Mesendoderm (in vitro differentiated cells): ENCODE data around the gene TNS3.

Experiments
- DNase-seq: peaks from one replicate; pipeline ENCODE4 v3.0.0; 2013
- H2AK5ac ChIP-seq: 2 replicates; pipeline ENCODE4 v1.6.1; 2013; ENCODE audit warnings: low read length, inconsistent platforms
- H2BK120ac ChIP-seq: 2 replicates; pipeline ENCODE4 v1.6.1; 2013; ENCODE audit warnings: low read depth, mild to moderate bottlenecking, low read length, moderate library complexity, mixed read lengths
- H2BK15ac ChIP-seq: replicated peaks from 2 replicates; pipeline ENCODE4 v1.6.1; 2013; ENCODE audit warnings: low read depth, mild to moderate bottlenecking, moderate library complexity
- H2BK5ac ChIP-seq: 2 replicates; pipeline ENCODE4 v1.6.1; 2013; ENCODE audit warnings: low read length, inconsistent platforms
- H3K18ac ChIP-seq: 2 replicates; pipeline ENCODE4 v1.6.1; 2013; ENCODE audit warnings: mild to moderate bottlenecking, low read length, mixed read lengths
- H3K23ac ChIP-seq: one replicate; pipeline ENCODE4 v1.6.1; 2013; ENCODE audit warnings: low read length
- H3K27ac ChIP-seq: 2 replicates; pipeline ENCODE4 v1.5.1; 2013; ENCODE audit warnings: low read depth, mild to moderate bottlenecking, inconsistent platforms, low read length, moderate library complexity
- H3K27me3 ChIP-seq: 2 replicates; pipeline ENCODE4 v1.6.1; 2013; ENCODE audit warnings: low read length, control low read depth, mild to moderate bottlenecking, inconsistent platforms; ENCODE audit not compliant: insufficient read depth, poor library complexity
- H3K36me3 ChIP-seq: 2 replicates; pipeline ENCODE4 v1.6.1; 2013; ENCODE audit warnings: low read length, inconsistent platforms; ENCODE audit not compliant: control insufficient read depth, insufficient read depth
- H3K4ac ChIP-seq: one replicate; pipeline ENCODE4 v1.6.1; 2013; ENCODE audit warnings: low read depth, mild to moderate bottlenecking, low read length, moderate library complexity
- H3K4me1 ChIP-seq: 2 replicates; pipeline ENCODE4 v1.6.1; 2013; ENCODE audit warnings: low read depth, low read length, inconsistent platforms; ENCODE audit not compliant: control insufficient read depth
- H3K4me2 ChIP-seq: 2 replicates; pipeline ENCODE4 v1.6.1; 2013; ENCODE audit warnings: low read length
- H3K4me3 ChIP-seq: 2 replicates; pipeline ENCODE4 v1.5.1; 2013; ENCODE audit warnings: mild to moderate bottlenecking, low read length
- H3K56ac ChIP-seq: one replicate; pipeline ENCODE4 v1.6.1; 2013; ENCODE audit warnings: low read length
- H3K79me1 ChIP-seq: 2 replicates; pipeline ENCODE4 v1.6.1; 2013; ENCODE audit warnings: low read length, inconsistent platforms
- H3K79me2 ChIP-seq: 2 replicates; pipeline ENCODE4 v1.6.1; 2013; ENCODE audit warnings: mild to moderate bottlenecking, low read length; ENCODE audit not compliant: control insufficient read depth, insufficient read depth
- H3K9ac ChIP-seq: 2 replicates; pipeline ENCODE4 v1.6.1; 2013; ENCODE audit warnings: low read length, inconsistent platforms
- H4K5ac ChIP-seq: one replicate; pipeline ENCODE4 v1.6.1; 2013; ENCODE audit warnings: low read length
- H4K8ac ChIP-seq: one replicate; pipeline ENCODE4 v1.6.1; 2013; ENCODE audit warnings: low read depth, mild to moderate bottlenecking, control low read depth, low read length, moderate library complexity
- WGBS: extraction: QIAGEN DNeasy Blood & Tissue Kit; methylation state at CpG from one replicate; pipeline ENCODE4 v1.1.7; 2013; ENCODE audit warnings: low lambda C conversion rate, missing lambda C conversion rate; ENCODE audit not compliant: insufficient coverage; ENCODE audit errors: extremely low coverage; 5-methylcytosine and 5-hydroxymethylcytosine counted together

The TNS3 gene

DNA sequence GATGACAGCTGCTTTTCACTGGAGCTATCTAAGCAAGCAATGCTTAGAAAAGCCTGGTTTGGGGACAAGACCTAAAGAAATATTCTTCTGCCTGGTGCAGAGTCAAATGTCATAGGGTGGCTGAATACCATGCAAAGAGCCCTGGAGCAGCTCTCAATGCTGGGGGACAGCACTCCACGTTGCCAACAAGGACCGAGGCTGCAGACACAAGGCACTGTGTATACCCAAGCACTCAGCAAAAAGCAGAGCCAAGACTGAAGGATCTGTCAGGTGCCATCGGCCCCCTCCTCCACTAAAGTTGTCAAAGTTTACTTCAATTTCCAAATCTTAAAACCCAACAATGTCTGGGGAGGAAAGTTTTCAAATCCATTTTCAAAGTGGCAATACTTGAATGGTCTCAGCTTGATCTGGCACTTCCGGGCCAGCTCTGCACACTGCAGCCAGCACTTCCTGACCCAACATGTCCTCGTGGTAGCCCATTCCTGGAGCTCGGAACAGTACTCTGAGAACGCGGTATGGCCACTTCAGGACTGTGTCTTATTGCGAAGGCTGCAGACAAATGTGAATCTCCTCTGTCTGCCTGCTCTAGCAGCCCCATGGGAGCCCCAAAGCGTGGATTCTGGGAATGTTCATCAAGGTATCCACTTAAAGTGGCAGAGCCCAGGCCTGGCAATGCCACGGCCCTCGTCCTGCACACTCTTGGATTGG lies 191.8 kb downstream of the TNS3 start:
- Histone ChIP-seq H3K79me2 (no peaks in the 10 kb centered on the region), H4K5ac (no peak overlapping the region), H3K4me2 (no peak overlapping the region), H2BK15ac (no peak overlapping the region), H3K27me3 (no peaks in the 10 kb centered on the region), H3K4me3 (no peak overlapping the region), H3K36me3 (no peaks in the 10 kb centered on the region), H3K23ac (no peak overlapping the region), H3K9ac (no peak overlapping the region), H2AK5ac (no peak overlapping the region), H3K18ac (no peak overlapping the region), H3K56ac (no peak overlapping the region), H2BK5ac (no peak overlapping the region), H3K4ac (no peak overlapping the region), H3K27ac (no peak overlapping the region), H3K79me1 (no peaks in the 10 kb centered on the region), H2BK120ac (no peak overlapping the region), H4K8ac (no peak overlapping the region), H3K4me1 (no peaks in the 10 kb centered on the region)
- no CpG with 5 or more reads among the region's 12 CpGs for WGBS
- no peak for DNase-seq

DNA sequence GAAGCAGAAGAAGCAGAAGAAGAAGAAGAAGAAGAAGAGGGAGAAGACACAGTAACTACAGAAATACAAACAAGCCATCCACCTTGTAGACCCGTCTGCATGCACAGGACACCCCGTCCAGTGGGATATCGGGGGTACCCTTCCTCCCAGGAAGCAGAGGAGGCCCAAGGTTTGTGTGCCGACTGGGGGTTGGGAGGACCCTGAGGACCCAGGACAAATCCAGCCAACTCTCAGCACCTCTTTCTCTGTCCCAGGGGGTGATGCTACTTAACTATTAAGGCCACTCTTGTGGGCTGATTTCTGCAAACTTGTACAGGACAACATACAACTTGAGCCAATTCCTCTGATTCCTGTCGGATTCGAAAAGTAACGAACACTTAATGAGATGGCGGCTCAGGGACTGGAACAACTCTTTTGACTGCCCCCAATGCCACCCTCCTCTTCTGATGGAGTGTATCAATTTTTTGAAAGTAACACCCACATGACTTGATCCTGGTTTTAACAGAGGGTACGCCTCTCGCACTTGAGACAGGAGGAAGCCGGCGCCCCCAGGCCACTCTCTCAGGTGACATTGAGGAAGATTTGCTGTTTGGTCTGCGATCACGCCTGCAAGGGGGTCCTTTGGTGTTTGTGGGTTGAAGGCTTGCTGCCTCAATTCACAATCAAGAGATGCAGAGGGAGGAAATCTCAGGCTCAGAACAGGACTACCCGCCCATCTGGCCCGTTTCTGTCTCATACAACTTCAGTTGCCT lies 192.6 kb downstream of the TNS3 start:
- WGBS, result no CpG with 5 or more reads among the region's 16 CpGs
- no peak overlapping the region for H2AK5ac ChIP-seq
- H3K23ac ChIP-seq, result no peak overlapping the region
- H3K4me2 ChIP-seq, result no peak overlapping the region
- no peaks in the 10 kb centered on the region for H3K4me1 ChIP-seq
- no peak overlapping the region for H4K8ac ChIP-seq
- H3K9ac ChIP-seq, result no peak overlapping the region
- H3K18ac ChIP-seq, result no peak overlapping the region
- no peak overlapping the region for H3K4ac ChIP-seq
- no peaks in the 10 kb centered on the region for H3K79me1 ChIP-seq
- no peak overlapping the region for H3K27ac ChIP-seq
- no peak for DNase-seq
- no peaks in the 10 kb centered on the region for H3K36me3 ChIP-seq
- H3K56ac ChIP-seq, result no peak overlapping the region
- no peak overlapping the region for H2BK120ac ChIP-seq
- no peak overlapping the region for H3K4me3 ChIP-seq
- no peaks in the 10 kb centered on the region for H3K27me3 ChIP-seq
- H2BK15ac ChIP-seq, result no peak overlapping the region
- no peak overlapping the region for H2BK5ac ChIP-seq
- no peaks in the 10 kb centered on the region for H3K79me2 ChIP-seq
- no peak overlapping the region for H4K5ac ChIP-seq

DNA sequence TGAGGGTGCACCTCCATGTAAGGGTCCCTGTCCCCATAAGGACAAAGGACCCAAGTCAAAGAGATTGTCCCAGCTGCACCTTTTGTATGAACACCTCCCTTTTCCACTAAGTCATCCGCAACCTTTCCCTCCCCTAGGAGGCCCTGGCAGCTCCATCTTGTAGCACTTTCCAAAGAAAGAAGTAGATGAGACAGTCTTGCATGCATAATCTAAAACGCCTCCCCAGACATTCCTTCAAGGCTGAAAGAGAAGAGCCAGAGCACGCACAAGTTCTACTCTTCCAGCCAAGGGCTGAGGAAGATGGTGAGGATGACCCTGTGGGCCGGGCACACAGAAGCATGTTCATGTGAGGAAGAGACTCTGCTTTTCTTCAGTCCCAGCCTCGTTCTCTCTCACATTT lies 194.4 kb downstream of the TNS3 start:
- Histone ChIP-seq H2BK120ac (no peak overlapping the region), H3K4me2 (no peak overlapping the region), H3K56ac (no peak overlapping the region), H3K79me2 (no peaks in the 10 kb centered on the region), H3K4me3 (no peak overlapping the region), H2AK5ac (no peak overlapping the region), H2BK5ac (no peak overlapping the region), H3K27me3 (no peaks in the 10 kb centered on the region), H3K23ac (no peak overlapping the region), H3K18ac (no peak overlapping the region), H4K5ac (no peak overlapping the region), H3K4me1 (no peaks in the 10 kb centered on the region), H3K36me3 (no peaks in the 10 kb centered on the region), H3K9ac (no peak overlapping the region), H3K79me1 (no peaks in the 10 kb centered on the region), H3K27ac (no peak overlapping the region), H4K8ac (no peak overlapping the region), H3K4ac (no peak overlapping the region), H2BK15ac (no peak overlapping the region)
- no peak for DNase-seq
- WGBS, result no CpG with 5 or more reads among the region's 5 CpGs

- DNase-seq, result no peak
- no CpG with 5 or more reads among the region's 14 CpGs for WGBS
- Histone ChIP-seq H3K4ac (no peak overlapping the region), H2BK15ac (no peak overlapping the region), H3K4me2 (no peak overlapping the region), H3K36me3 (no peaks in the 10 kb centered on the region), H4K8ac (no peak overlapping the region), H3K27ac (no peak overlapping the region), H3K4me1 (no peaks in the 10 kb centered on the region), H3K56ac (no peak overlapping the region), H2BK120ac (no peak overlapping the region), H3K79me2 (no peaks in the 10 kb centered on the region), H3K23ac (no peak overlapping the region), H4K5ac (no peak overlapping the region), H3K4me3 (no peak overlapping the region), H3K27me3 (no peaks in the 10 kb centered on the region), H2BK5ac (no peak overlapping the region), H3K18ac (no peak overlapping the region), H2AK5ac (no peak overlapping the region), H3K9ac (no peak overlapping the region), H3K79me1 (no peaks in the 10 kb centered on the region)
These were observed 195.6 kb downstream of the TNS3 start for GRCh38 chr7:47386273-47386835.

DNA sequence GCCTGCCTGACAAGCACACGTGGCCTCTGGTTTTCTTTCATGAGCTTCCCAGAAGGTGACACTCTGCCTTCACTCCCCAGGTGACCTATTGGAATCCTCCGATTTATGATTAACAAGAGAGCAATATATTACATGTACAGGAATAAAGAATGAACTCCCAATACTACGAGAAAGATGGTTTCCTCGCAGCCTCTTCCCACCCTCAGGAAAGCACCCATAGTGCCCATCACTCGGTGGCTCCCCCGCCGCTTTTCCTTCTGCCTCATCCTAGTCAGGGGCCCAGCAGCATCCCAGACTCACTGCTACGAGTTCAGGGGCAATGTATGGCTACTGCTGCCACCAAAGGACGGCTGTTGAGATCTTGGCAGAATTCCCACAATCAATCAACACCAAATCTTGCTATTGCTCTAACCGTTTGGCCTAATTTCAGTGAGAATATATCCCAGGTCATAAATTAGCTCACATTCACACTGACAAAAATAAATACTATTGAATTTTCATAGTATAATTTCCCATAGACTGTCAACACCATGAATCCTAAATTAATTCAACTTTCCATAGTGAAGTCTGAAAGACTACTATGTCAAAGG lies 196.3 kb downstream of the TNS3 start:
- no peak overlapping the region for H4K5ac ChIP-seq
- H2BK120ac ChIP-seq, result no peak overlapping the region
- H3K4me2 ChIP-seq, result no peak overlapping the region
- no peak overlapping the region for H3K9ac ChIP-seq
- no peak overlapping the region for H3K56ac ChIP-seq
- H3K79me2 ChIP-seq, result no peaks in the 10 kb centered on the region
- H3K79me1 ChIP-seq, result no peaks in the 10 kb centered on the region
- H2BK5ac ChIP-seq, result no peak overlapping the region
- no peaks in the 10 kb centered on the region for H3K36me3 ChIP-seq
- no peak overlapping the region for H3K4me3 ChIP-seq
- H3K23ac ChIP-seq, result no peak overlapping the region
- no peak overlapping the region for H3K18ac ChIP-seq
- H2AK5ac ChIP-seq, result no peak overlapping the region
- DNase-seq, result no peak
- no CpG with 5 or more reads among the region's 10 CpGs for WGBS
- no peaks in the 10 kb centered on the region for H3K27me3 ChIP-seq
- H3K4ac ChIP-seq, result no peak overlapping the region
- peaks cover 2% of the 10 kb centered on the region for H3K4me1 ChIP-seq
- H4K8ac ChIP-seq, result no peak overlapping the region
- H3K27ac ChIP-seq, result no peak overlapping the region
- no peak overlapping the region for H2BK15ac ChIP-seq
